DND-41 (cell line): Measurements from ENCODE around the gene CCL24.
A peak's percentile ranks its signal among the peaks of the same experiment; 100 is the strongest.
"Not testable (repeated sequence)": the region's sequence is repeated elsewhere in the genome, so short reads cannot be mapped to it uniquely, and the experiment has no call there.

Experiments used
- ATAC-seq: fragments of 200-7000 bp; cut with Tn5 transposase; 3 replicates; pipeline ENCODE4 v1.9.1; 2021; ENCODE audit warnings: low read depth; ENCODE audit not compliant: insufficient read depth
- DNase-seq: peaks from one replicate; pipeline ENCODE4 v3.0.0-alpha.2; 2020
- H2AFZ ChIP-seq: 2 replicates; pipeline ENCODE4 v1.6.0; 2012; ENCODE audit warnings: low read depth, low read length
- H3K27ac ChIP-seq: 2 replicates; pipeline ENCODE4 v1.5.1; 2012; ENCODE audit warnings: low read length, inconsistent platforms
- H3K27me3 ChIP-seq: fragments of 200-600 bp; sonication (generic); 2 replicates; pipeline ENCODE4 v1.6.0; 2012; ENCODE audit warnings: low read length, mild to moderate bottlenecking, inconsistent platforms; ENCODE audit not compliant: insufficient read depth, poor library complexity
- H3K36me3 ChIP-seq: 2 replicates; pipeline ENCODE4 v1.5.1; 2012; ENCODE audit warnings: low read length, inconsistent platforms; ENCODE audit not compliant: insufficient read depth
- H3K4me1 ChIP-seq: 2 replicates; pipeline ENCODE4 v1.5.1; 2012; ENCODE audit warnings: mild to moderate bottlenecking, low read length; ENCODE audit not compliant: insufficient read depth
- H3K4me2 ChIP-seq: 2 replicates; pipeline ENCODE4 v1.6.0; 2012; ENCODE audit warnings: mild to moderate bottlenecking, moderate library complexity, low read length, inconsistent platforms; ENCODE audit not compliant: insufficient read depth
- H3K4me3 ChIP-seq, 2 experiments: fragments of 200-600 bp in 1 of 2; shearing (Covaris generic) in 1 of 2; 2 replicates each; pipeline ENCODE4 v1.5.1; 2012 to 2016; ENCODE audit warnings: inconsistent platforms in 2 of 2, low read length in 2 of 2, mild to moderate bottlenecking in 2 of 2, low read depth in 1 of 2, moderate library complexity in 1 of 2
- H3K79me2 ChIP-seq: 2 replicates; pipeline ENCODE4 v1.6.0; 2012; ENCODE audit warnings: low read length, inconsistent platforms; ENCODE audit not compliant: insufficient read depth
- H3K9ac ChIP-seq: 2 replicates; pipeline ENCODE4 v1.6.0; 2012; ENCODE audit warnings: low read depth, mild to moderate bottlenecking, inconsistent platforms, low read length, moderate library complexity
- H3K9me3 ChIP-seq: 2 replicates; pipeline ENCODE4 v1.5.1; 2012; ENCODE audit warnings: low read length, moderate library complexity, mild to moderate bottlenecking, inconsistent platforms; ENCODE audit not compliant: insufficient read depth, severe bottlenecking
- H4K20me1 ChIP-seq: 2 replicates; pipeline ENCODE4 v1.6.0; 2012; ENCODE audit warnings: low read length; ENCODE audit not compliant: insufficient read depth
- CTCF ChIP-seq: IDR thresholded peaks from 2 replicates; pipeline ENCODE4 v1.5.1; 2012; ENCODE audit warnings: borderline replicate concordance, low read length, moderate library complexity, mild to moderate bottlenecking; ENCODE audit not compliant: poor library complexity, severe bottlenecking; ENCODE audit errors: extremely low read depth
- EZH2 ChIP-seq: IDR thresholded peaks from 3 replicates; pipeline ENCODE4 v1.6.1; 2012; ENCODE audit warnings: borderline replicate concordance, low read depth, mild to moderate bottlenecking, moderate library complexity, low read length, inconsistent platforms; ENCODE audit not compliant: severe bottlenecking

CCL24 gene

GRCh38 chr7:75762350-75762917 lies 51.2 kb downstream of the CCL24 start:
- H3K36me3 ChIP-seq, result no peaks in the 10 kb centered on the region
- no peak overlapping the region for H3K27ac ChIP-seq
- TF ChIP-seq EZH2 (no peak), CTCF (peak; percentile 74)
- H3K4me3 ChIP-seq, result no peak overlapping the region
- no peak overlapping the region for H2AFZ ChIP-seq
- ATAC-seq, result peak; percentile 88
- H3K9ac ChIP-seq, result no peak overlapping the region
- H3K4me1 ChIP-seq, result no peaks in the 10 kb centered on the region
- no peaks in the 10 kb centered on the region for H4K20me1 ChIP-seq
- H3K4me2 ChIP-seq, result no peak overlapping the region
- no peaks in the 10 kb centered on the region for H3K27me3 ChIP-seq
- H3K79me2 ChIP-seq, result no peaks in the 10 kb centered on the region
- DNase-seq, result no peak
- no peaks in the 10 kb centered on the region for H3K9me3 ChIP-seq

GRCh38 chr7:75761801-75762200 lies 51.8 kb downstream of the CCL24 start:
- not testable (repeated sequence) for H3K9ac ChIP-seq, H3K79me2 ChIP-seq, H3K4me3 ChIP-seq, H3K4me1 ChIP-seq, H3K27ac ChIP-seq, ATAC-seq, H2AFZ ChIP-seq, H3K27me3 ChIP-seq, H4K20me1 ChIP-seq, H3K36me3 ChIP-seq, DNase-seq, H3K4me2 ChIP-seq, H3K9me3 ChIP-seq
